Posterior cingulate gyrus (tissue), 11 donors: Measurements from ENCODE around the gene CERK.
A peak's percentile ranks its signal among the peaks of the same experiment; 100 is the strongest.
"Not testable (repeated sequence)": the region's sequence is repeated elsewhere in the genome, so short reads cannot be mapped to it uniquely, and the experiment has no call there.

Source experiments
- DNase-seq, 10 donors: peaks; one replicate each; pipeline versions ENCODE4 v3.0.0 to v3.0.0-alpha.2; 2020 to 2021; ENCODE audit warnings: mixed read lengths in 3 of 10
- intact Hi-C: fragments of 100-400 bp; cut with DNase I; formaldehyde crosslinking; loops from one replicate; pipeline ENCODE4 v1.15.1; 2023

CERK gene

DNA sequence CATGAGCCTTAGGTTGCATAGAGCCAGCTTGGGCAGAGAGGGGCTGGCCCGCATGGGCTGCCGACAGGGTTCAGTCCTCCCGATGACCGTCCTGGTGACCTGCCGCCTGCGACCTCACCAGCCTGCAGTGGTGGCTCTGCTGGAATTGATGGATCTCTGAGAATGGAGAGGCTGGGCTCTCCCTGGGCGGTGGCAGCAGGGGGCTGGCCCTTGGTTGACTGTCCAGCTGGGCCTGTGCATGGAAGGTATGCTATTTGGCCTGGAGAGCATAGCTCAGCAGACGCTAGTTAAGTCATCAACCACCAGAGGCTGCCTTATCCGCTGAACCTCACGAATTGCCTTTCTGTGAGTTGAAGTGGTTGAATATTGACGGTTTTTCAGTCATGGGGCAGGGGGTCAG lies 98.2 kb downstream of the CERK start:
- DNase-seq: no peak
- intact Hi-C loops: no loop called here

DNA sequence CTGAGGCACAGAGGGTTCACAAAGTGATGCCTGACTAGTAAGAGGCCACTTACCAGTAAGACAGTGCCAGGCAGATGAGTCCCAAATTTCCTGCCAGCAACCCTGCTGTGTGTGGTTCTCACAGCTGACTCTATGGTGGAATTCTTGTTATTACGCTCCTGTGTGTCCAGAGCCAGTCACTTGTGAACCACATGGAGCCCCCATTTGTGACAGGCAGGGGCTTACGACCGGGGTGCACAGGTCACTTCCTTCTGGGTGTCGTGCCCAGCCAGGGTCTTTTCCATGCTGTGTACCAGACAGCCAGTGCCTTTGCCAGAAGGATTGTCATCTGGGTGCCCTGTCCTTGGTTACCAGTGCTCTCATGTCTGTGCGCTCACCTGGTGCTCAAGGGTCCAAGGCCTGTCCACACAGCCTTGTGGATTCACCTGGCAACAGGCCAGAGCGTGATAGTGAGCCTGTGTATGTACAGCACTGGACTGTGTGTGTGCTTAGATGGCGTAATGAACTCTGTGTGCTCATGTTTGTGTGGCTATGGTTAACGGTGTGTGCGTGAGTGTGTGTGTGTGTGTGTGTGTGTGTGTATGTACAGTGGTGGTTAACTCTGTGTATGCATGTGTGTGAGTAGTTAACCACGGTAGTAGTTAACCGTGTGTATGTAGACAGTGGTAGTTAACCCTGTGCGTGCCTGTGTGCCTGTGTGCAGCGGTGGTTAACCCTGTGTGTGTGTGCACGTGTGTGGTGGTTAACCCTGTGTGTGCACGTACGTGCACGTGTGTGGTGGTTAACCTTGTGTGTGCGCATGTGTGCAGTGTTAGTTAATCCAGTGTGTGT lies 99.2 kb downstream of the CERK start:
- no peak for DNase-seq
- intact Hi-C loops: no loop called here

DNA sequence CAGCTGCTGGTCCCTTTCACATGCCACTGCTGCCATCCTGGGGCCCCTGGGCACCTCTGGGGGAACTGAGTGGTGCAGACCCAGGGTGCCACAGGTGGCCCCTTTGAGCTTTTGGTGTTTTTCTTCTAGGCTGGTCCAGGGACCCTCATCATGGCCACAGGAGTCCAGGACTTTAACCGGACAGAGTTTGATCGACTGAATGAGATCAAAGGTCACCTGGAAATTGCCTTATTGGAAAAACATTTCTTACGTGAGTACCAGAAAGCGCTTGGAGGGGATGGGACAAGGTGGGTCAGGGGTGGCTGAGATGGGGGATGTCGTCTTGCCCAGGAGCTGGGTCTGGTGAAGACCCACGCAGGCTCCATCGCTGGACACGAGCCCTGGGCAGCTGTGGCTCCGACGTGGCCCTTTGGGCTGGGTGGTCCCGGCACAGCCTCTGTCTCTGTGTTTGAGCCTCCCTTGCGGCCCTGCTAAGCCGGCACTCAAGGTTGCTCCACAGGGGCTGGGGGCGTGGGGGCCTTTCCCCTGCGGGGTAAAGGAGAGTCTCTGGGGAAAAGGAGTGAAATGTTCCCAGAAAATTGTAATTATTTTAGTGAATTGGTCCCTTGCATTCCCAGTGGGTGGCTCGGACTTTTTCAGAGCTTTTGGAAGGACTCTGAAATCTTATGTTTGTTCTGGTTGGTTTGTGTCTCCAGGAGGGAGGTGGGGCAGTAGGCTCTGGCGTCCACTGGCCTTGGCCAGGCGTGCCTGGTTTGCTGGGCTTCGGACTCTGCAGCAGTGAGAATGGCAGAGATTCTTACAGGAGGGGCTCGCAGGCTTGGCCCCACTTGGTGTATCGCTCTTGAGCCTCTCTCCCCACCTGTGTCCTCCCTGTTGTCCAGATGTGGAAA lies 100.1 kb downstream of the CERK start:
- intact Hi-C loops: no loop called here
- DNase-seq: no peak

DNA sequence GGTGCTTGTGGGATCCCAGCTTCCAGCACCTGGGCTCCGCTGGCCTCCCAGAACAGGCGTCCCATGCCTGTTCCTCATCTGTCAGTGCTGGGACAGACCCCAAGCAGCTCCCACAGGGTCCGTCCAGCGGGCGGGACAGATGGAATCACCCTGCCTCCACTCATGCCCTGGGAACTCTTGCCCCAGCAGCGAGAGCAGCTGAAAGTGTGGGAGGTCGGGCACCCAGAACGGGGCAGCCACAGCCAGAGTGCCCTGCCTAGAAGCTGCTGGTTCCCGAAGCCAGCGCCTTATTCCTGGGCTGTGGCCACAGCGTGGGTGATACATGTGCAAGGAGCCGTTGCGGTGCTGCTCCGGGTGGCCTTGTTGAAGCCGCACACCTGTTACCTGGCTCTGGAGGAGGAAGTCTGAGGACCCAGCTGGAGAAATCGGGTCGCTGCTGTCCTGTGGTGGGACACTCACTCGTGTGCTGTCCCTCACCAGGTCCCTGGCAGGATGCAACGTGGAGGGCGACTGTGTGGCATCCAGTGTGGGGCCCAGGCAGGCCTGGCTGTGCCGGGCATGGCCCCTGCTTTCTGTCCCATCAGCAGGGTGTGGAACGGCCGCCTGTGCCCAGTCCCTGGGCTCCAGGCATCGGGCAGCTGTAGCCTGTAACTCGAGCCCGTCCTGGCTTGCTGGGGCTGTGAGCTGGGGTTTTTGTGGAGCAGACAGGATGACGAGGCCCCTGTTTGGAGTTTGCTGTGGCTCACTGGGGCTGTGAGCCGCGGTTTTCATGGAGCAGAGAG lies 101.6 kb downstream of the CERK start:
- peak in 1 of 10 donors; percentile 76 for DNase-seq

DNA sequence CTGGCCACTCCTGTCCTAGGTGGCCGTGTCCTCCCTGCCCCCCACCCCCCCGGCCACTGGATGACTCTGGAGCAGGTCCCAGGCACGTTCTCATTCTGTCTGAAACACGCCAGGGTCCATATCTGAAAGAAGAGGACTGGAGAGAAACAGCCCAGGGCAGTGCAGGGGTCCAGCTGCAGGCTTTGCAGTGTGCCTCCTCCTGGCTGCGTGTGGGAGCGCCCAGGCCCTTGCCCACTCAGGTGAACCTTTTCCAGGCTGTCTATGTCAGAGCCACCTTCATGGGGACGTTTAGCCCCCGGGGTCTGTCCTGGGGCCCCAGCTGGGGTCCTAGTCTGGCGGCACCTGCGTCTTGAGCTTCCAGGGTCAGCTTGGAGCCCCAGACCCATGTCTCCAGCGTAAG lies 102.3 kb downstream of the CERK start:
- no peak for DNase-seq
- intact Hi-C loops: no loop called here

More for the DNA sequence above, 101.6 kb downstream of the CERK start:
- intact Hi-C loops: no loop called here

DNA sequence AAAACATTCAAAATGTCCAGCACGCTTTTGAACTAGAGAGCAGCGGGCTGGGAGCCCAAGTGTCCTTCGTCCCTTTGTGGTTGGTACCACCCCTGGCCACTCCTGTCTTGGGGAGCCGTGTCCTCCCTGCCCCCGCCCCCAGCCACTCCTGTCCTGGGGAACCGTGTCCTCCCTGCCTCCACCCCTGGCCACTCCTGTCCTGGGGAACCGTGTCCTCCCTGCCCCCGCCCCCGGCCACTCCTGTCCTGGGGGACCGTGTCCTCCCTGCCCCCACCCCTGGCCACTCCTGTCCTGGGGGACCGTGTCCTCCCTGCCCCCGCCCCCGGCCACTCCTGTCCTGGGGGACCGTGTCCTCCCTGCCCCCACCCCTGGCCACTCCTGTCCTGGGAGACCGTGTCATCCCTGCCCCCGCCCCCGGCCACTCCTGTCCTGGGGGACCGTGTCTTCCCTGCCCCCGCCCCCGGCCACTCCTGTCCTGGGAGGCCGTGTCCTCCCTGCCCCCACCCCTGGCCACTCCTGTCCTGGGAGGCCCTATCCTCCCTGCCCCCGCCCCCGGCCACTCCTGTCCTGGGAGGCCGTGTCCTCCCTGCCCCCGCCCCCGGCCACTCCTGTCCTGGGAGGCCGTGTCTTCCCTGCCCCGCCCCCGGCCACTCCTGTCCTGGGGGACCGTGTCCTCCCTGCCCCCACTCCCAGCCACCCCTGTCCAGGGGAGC lies 102.9 kb downstream of the CERK start:
- DNase-seq, intact Hi-C loops: not testable (repeated sequence)
